ENCODE data around the gene MED13L. TPM values are rescaled to one million over a fixed set of nuclear protein-coding genes. Genes with fewer than 3 reads are reported as not detected.

The MED13L gene
- total RNA-seq, 6 experiments from 2014 or later = 29.0 to 52.0 (median 38.1) TPM

GRCh38 chr12:115910057-115910456, 367.4 kb downstream of the MED13L start:
- no peak for ATAC-seq
- Histone ChIP-seq H3K9me3 (no peaks in the 10 kb centered on the region), H3K4me3 (no peak overlapping the region), H3K27ac (no peak overlapping the region), H3K4me1 (no peaks in the 10 kb centered on the region), H3K27me3 (no peaks in the 10 kb centered on the region), H3K36me3 (no peaks in the 10 kb centered on the region)
- no peak for TF ChIP-seq CTCF (IDR thresholded peaks at IDR 0.05)
- no peak for TF ChIP-seq POLR2A (IDR thresholded peaks at IDR 0.05)
- no peak for DNase-seq
- WGBS (ENCODE audit: insufficient coverage, low coverage, low lambda C conversion rate, missing lambda C conversion rate) = 78% methylated on average over 5 of the region's 5 CpGs
- intact Hi-C loops (cut with DNase I) = loop anchor here in 1 of 2 donors (10.0 kb wide), 1 partner anchor 1245 kb away; no protein-coding TSS in a partner anchor

MicroRNA genes within 50 kb of the gene (microRNA counts, 767-probe panel; counts per million panel counts)
- 237 counts per million for microRNA hsa-miR-620

Small RNA genes lying within 50 kb of the gene (microRNA-seq; reads per million reads assigned to microRNA genes)
- 0 reads per million in 2 donors for gene MIR620

Small RNA genes lying within 50 kb of the gene (small RNA-seq; reads per million reads assigned to genes)
- gene MIR620 = 0 reads per million in 2 experiments
- 0 reads per million in 2 experiments for gene RNU6-1188P
- 0 reads per million in 2 experiments for gene SNRPGP18
